Chondrocyte (in vitro differentiated cells): Measurements from ENCODE around the gene LONP2. TPM values are rescaled to one million over a fixed set of nuclear protein-coding genes. Genes with fewer than 3 reads are reported as not detected.

ENCODE experiments used
- DNase-seq: peaks from one replicate; pipeline ENCODE4 v3.0.0; 2021; ENCODE audit warnings: mixed read lengths, low spot score
- H3K27ac Mint-ChIP-seq: one replicate; pipeline ENCODE4 v1.8.0; 2021; ENCODE audit warnings: mild to moderate bottlenecking, moderate library complexity, mixed read lengths; ENCODE audit not compliant: unreplicated experiment
- H3K27me3 Mint-ChIP-seq: 2 replicates; pipeline ENCODE4 v1.8.0; 2021; ENCODE audit warnings: low read depth, mixed read lengths
- H3K36me3 Mint-ChIP-seq: 2 replicates; pipeline ENCODE4 v1.8.0; 2021; ENCODE audit warnings: low read depth, mixed read lengths
- H3K4me1 Mint-ChIP-seq: 2 replicates; pipeline ENCODE4 v1.8.0; 2021; ENCODE audit warnings: low read depth, mild to moderate bottlenecking, mixed read lengths
- H3K4me3 Mint-ChIP-seq: one replicate; pipeline ENCODE4 v1.8.0; 2021; ENCODE audit warnings: mild to moderate bottlenecking, moderate library complexity, mixed read lengths; ENCODE audit not compliant: unreplicated experiment
- H3K9me3 Mint-ChIP-seq: 2 replicates; pipeline ENCODE4 v1.8.0; 2021; ENCODE audit warnings: low read depth, mixed read lengths
- CTCF ChIP-seq: fragments of 200-600 bp; sonication (generic); IDR thresholded peaks from 2 replicates; pipeline ENCODE4 v1.5.0; 2021; ENCODE audit warnings: antibody characterized with exemption, mild to moderate bottlenecking, moderate library complexity
- total RNA-seq: library from RNA; stranded (reverse); gene quantifications from 3 replicates; pipeline ENCODE4 v1.2.1, GENCODE V29; 2021

Gene LONP2
- total RNA-seq, 1 donor from 2014 or later, result 53.1 TPM

GRCh38 chr16:48287239-48287638 is 43.1 kb downstream of the LONP2 start:
- Mint-ChIP-seq H3K36me3 (peaks cover 39% of the 10 kb centered on the region), H3K27me3 (no peaks in the 10 kb centered on the region), H3K27ac (peak overlapping the region; percentile 57), H3K9me3 (peaks cover 19% of the 10 kb centered on the region), H3K4me1 (peaks cover 39% of the 10 kb centered on the region), H3K4me3 (no peak overlapping the region)
- no peak for TF ChIP-seq CTCF
- DNase-seq, result no peak

GRCh38 chr16:48291303-48291702 is 47.2 kb downstream of the LONP2 start:
- no peak overlapping the region for H3K4me3 Mint-ChIP-seq
- TF ChIP-seq CTCF, result no peak
- H3K36me3 Mint-ChIP-seq, result peaks cover 28% of the 10 kb centered on the region
- H3K9me3 Mint-ChIP-seq, result peaks cover 9% of the 10 kb centered on the region
- DNase-seq, result no peak
- peaks cover 49% of the 10 kb centered on the region for H3K4me1 Mint-ChIP-seq
- peak overlapping the region; percentile 32 for H3K27ac Mint-ChIP-seq
- H3K27me3 Mint-ChIP-seq, result no peaks in the 10 kb centered on the region

- Mint-ChIP-seq H3K9me3 (peaks cover 8% of the 10 kb centered on the region), H3K4me1 (peaks cover 51% of the 10 kb centered on the region), H3K27ac (peak overlapping the region; percentile 33), H3K4me3 (no peak overlapping the region), H3K27me3 (no peaks in the 10 kb centered on the region), H3K36me3 (peaks cover 25% of the 10 kb centered on the region)
- no peak for TF ChIP-seq CTCF
- DNase-seq, result no peak
These were observed 47.7 kb downstream of the LONP2 start for GRCh38 chr16:48291754-48292153.

- Mint-ChIP-seq H3K4me3 (no peak overlapping the region), H3K4me1 (peaks cover 45% of the 10 kb centered on the region), H3K36me3 (peaks cover 23% of the 10 kb centered on the region), H3K27ac (no peak overlapping the region), H3K9me3 (peaks cover under 1% of the 10 kb centered on the region), H3K27me3 (no peaks in the 10 kb centered on the region)
- no peak for TF ChIP-seq CTCF
- DNase-seq, result no peak
These were observed 48.4 kb downstream of the LONP2 start for GRCh38 chr16:48292452-48292851.

DNA sequence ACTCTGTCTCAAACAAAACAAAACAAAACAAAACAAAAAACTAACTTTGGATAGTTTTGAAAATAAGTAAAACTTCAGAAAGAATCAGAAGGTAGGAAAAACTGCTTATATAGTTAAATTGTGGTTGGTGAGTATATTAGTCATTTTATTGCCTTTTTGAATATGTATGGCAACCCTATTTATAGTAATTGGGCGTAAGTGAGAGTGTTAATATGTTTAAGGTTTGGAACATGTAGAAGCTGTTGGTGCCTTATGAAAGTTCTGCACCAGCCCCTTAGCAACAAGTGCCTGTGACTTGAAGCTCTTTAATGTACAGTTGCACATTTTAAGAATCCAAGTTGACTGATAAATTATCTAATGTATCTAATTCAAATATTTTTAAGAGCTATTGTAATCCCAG is 50.6 kb downstream of the LONP2 start:
- H3K9me3 Mint-ChIP-seq, result no peaks in the 10 kb centered on the region
- H3K36me3 Mint-ChIP-seq, result peaks cover 23% of the 10 kb centered on the region
- H3K4me1 Mint-ChIP-seq, result peaks cover 46% of the 10 kb centered on the region
- no peak overlapping the region for H3K4me3 Mint-ChIP-seq
- no peak for TF ChIP-seq CTCF
- no peaks in the 10 kb centered on the region for H3K27me3 Mint-ChIP-seq
- no peak overlapping the region for H3K27ac Mint-ChIP-seq
- no peak for DNase-seq
